ENCODE results near the gene SPCS3.

The SPCS3 gene

GRCh38 chr4:176360446-176360845 lies 40.7 kb downstream of the SPCS3 start:
- TF ChIP-seq TAF1 (IDR thresholded peaks at IDR 0.05; ENCODE audit: borderline replicate concordance, insufficient read depth, low read length) (no peak), POLR2AphosphoS5 (IDR thresholded peaks at IDR 0.05; ENCODE audit: low read depth, low read length) (no peak), SIN3A (IDR thresholded peaks at IDR 0.05; ENCODE audit: borderline replicate concordance, insufficient read depth, low read length) (no peak), FOXP2 (optimal IDR thresholded peaks at IDR 0.05; ENCODE audit: borderline replicate concordance, extremely low read depth, extremely low read length, insufficient read depth) (no peak)
- TF ChIP-seq, protein P1, sequence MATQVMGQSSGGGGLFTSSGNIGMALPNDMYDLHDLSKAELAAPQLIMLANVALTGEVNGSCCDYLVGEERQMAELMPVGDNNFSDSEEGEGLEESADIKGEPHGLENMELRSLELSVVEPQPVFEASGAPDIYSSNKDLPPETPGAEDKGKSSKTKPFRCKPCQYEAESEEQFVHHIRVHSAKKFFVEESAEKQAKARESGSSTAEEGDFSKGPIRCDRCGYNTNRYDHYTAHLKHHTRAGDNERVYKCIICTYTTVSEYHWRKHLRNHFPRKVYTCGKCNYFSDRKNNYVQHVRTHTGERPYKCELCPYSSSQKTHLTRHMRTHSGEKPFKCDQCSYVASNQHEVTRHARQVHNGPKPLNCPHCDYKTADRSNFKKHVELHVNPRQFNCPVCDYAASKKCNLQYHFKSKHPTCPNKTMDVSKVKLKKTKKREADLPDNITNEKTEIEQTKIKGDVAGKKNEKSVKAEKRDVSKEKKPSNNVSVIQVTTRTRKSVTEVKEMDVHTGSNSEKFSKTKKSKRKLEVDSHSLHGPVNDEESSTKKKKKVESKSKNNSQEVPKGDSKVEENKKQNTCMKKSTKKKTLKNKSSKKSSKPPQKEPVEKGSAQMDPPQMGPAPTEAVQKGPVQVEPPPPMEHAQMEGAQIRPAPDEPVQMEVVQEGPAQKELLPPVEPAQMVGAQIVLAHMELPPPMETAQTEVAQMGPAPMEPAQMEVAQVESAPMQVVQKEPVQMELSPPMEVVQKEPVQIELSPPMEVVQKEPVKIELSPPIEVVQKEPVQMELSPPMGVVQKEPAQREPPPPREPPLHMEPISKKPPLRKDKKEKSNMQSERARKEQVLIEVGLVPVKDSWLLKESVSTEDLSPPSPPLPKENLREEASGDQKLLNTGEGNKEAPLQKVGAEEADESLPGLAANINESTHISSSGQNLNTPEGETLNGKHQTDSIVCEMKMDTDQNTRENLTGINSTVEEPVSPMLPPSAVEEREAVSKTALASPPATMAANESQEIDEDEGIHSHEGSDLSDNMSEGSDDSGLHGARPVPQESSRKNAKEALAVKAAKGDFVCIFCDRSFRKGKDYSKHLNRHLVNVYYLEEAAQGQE (IDR thresholded peaks at IDR 0.05; ENCODE audit: insufficient read depth in 1 of 2, low read depth in 2 of 2, low read length in 2 of 2): no peak

- TF ChIP-seq POLR2AphosphoS5 (IDR thresholded peaks at IDR 0.05; ENCODE audit: low read depth, low read length) (no peak), TAF1 (IDR thresholded peaks at IDR 0.05; ENCODE audit: borderline replicate concordance, insufficient read depth, low read length) (no peak), FOXP2 (optimal IDR thresholded peaks at IDR 0.05; ENCODE audit: borderline replicate concordance, extremely low read depth, extremely low read length, insufficient read depth) (no peak), SIN3A (IDR thresholded peaks at IDR 0.05; ENCODE audit: borderline replicate concordance, insufficient read depth, low read length) (no peak)
- TF ChIP-seq, protein P1 (IDR thresholded peaks at IDR 0.05; ENCODE audit: insufficient read depth in 1 of 2, low read depth in 2 of 2, low read length in 2 of 2): no peak
Observed at GRCh38 chr4:176363072-176363471, 43.3 kb downstream of the SPCS3 start.

- TF ChIP-seq, protein P1 (IDR thresholded peaks at IDR 0.05; ENCODE audit: insufficient read depth in 1 of 2, low read depth in 2 of 2, low read length in 2 of 2): no peak
- TF ChIP-seq POLR2AphosphoS5 (IDR thresholded peaks at IDR 0.05; ENCODE audit: low read depth, low read length): no peak
- no peak for TF ChIP-seq FOXP2 (optimal IDR thresholded peaks at IDR 0.05; ENCODE audit: borderline replicate concordance, extremely low read depth, extremely low read length, insufficient read depth)
- TF ChIP-seq TAF1 (IDR thresholded peaks at IDR 0.05; ENCODE audit: borderline replicate concordance, insufficient read depth, low read length): no peak
- no peak for TF ChIP-seq SIN3A (IDR thresholded peaks at IDR 0.05; ENCODE audit: borderline replicate concordance, insufficient read depth, low read length)
Observed at GRCh38 chr4:176367771-176368465, 48.2 kb downstream of the SPCS3 start.

DNA sequence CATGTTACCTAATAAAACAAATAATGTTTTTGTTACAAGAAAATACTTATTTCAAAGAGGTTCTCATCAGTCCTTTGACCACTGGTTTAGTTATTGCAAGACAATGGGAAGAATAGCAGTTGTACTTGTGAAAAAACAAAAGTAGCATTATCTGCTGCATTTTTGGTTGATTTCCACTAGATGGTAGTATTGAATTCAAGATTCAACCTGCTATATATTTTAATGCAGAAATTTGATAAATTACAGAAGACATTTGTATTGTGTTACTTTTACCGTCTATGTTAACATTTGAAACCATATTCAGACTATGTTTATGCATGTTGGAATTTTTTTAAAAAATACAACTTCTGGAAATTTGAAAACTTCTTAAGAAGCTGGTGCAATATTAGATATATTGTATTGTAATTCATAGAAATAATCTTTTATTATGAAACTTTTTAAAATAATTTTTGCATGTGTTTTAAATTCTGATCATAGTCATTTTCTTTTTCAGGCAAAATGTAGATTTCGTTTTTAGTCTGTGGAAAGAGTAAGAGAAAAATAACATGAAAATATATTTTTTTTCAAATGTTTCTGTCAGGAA lies 56.4 kb downstream of the SPCS3 start:
- TF ChIP-seq, protein P1 (IDR thresholded peaks at IDR 0.05; ENCODE audit: insufficient read depth in 1 of 2, low read depth in 2 of 2, low read length in 2 of 2): no peak
- no peak for TF ChIP-seq TAF1 (IDR thresholded peaks at IDR 0.05; ENCODE audit: borderline replicate concordance, insufficient read depth, low read length)
- no peak for TF ChIP-seq POLR2AphosphoS5 (IDR thresholded peaks at IDR 0.05; ENCODE audit: low read depth, low read length)
- no peak for TF ChIP-seq FOXP2 (optimal IDR thresholded peaks at IDR 0.05; ENCODE audit: borderline replicate concordance, extremely low read depth, extremely low read length, insufficient read depth)
- TF ChIP-seq SIN3A (IDR thresholded peaks at IDR 0.05; ENCODE audit: borderline replicate concordance, insufficient read depth, low read length): no peak
